GM23338 (cell line): ENCODE data around the gene OR2AP1. TPM values are rescaled to one million over a fixed set of nuclear protein-coding genes. Genes with fewer than 3 reads are reported as not detected.

Experiments used
- ATAC-seq: fragments of 200-7000 bp; cut with Tn5 transposase; 3 replicates; pipeline ENCODE4 v1.9.1; 2020
- DNase-seq: peaks from one replicate; pipeline ENCODE4 v3.0.0-alpha.2; 2015; ENCODE audit warnings: low spot score
- H2AFZ ChIP-seq: fragments of 200-600 bp; sonication (generic); 2 replicates; pipeline ENCODE4 v1.8.0; 2016; ENCODE audit warnings: antibody characterized with exemption, mild to moderate bottlenecking, moderate library complexity
- H3F3A ChIP-seq: fragments of 200-600 bp; sonication (generic); replicated peaks from 2 replicates; pipeline ENCODE4 v1.8.0; 2017; ENCODE audit warnings: antibody characterized with exemption, mixed run types, low read depth
- H3K27ac ChIP-seq: fragments of 200-600 bp; sonication (generic); 2 replicates; pipeline ENCODE4 v1.6.1; 2016; ENCODE audit warnings: low read depth
- H3K27me3 ChIP-seq: fragments of 200-600 bp; sonication (generic); 2 replicates; pipeline ENCODE4 v1.8.0; 2016; ENCODE audit warnings: mild to moderate bottlenecking, mixed run types, moderate library complexity; ENCODE audit not compliant: insufficient read depth
- H3K36me3 ChIP-seq: fragments of 200-600 bp; sonication (generic); 2 replicates; pipeline ENCODE4 v1.8.0; 2016; ENCODE audit warnings: mild to moderate bottlenecking; ENCODE audit not compliant: insufficient read depth
- H3K4me1 ChIP-seq: fragments of 200-600 bp; sonication (generic); 2 replicates; pipeline ENCODE4 v1.8.0; 2016; ENCODE audit warnings: mild to moderate bottlenecking, moderate library complexity; ENCODE audit not compliant: insufficient read depth
- H3K4me2 ChIP-seq: fragments of 200-600 bp; sonication (generic); 2 replicates; pipeline ENCODE4 v1.7.1; 2017; ENCODE audit warnings: mixed run types
- H3K4me3 ChIP-seq: fragments of 200-600 bp; sonication (generic); 2 replicates; pipeline ENCODE4 v1.6.1; 2016; ENCODE audit warnings: mixed run types
- H3K79me2 ChIP-seq: fragments of 200-600 bp; sonication (generic); replicated peaks from 2 replicates; pipeline ENCODE4 v1.8.0; 2017; ENCODE audit warnings: mild to moderate bottlenecking; ENCODE audit not compliant: insufficient read depth
- H3K9me2 ChIP-seq: fragments of 200-600 bp; sonication (generic); 2 replicates; pipeline ENCODE4 v1.8.0; 2017; ENCODE audit not compliant: insufficient read depth
- H4K20me1 ChIP-seq: fragments of 200-600 bp; sonication (generic); replicated peaks from 2 replicates; pipeline ENCODE4 v1.8.0; 2017; ENCODE audit warnings: mild to moderate bottlenecking; ENCODE audit not compliant: insufficient read depth
- H3K27ac Mint-ChIP-seq: 2 replicates; pipeline ENCODE4 v1.8.0; 2020; ENCODE audit warnings: inconsistent platforms, mild to moderate bottlenecking, moderate library complexity, mixed read lengths
- H3K27me3 Mint-ChIP-seq: 3 replicates; pipeline ENCODE4 v1.8.0; 2022; ENCODE audit warnings: low read depth, mild to moderate bottlenecking, moderate library complexity, mixed read lengths, inconsistent platforms; ENCODE audit not compliant: insufficient read depth, poor library complexity
- H3K36me3 Mint-ChIP-seq: 3 replicates; pipeline ENCODE4 v1.8.0; 2021; ENCODE audit warnings: low read depth, mild to moderate bottlenecking, inconsistent platforms, moderate library complexity, mixed read lengths
- H3K4me1 Mint-ChIP-seq: 3 replicates; pipeline ENCODE4 v1.8.0; 2020; ENCODE audit warnings: mild to moderate bottlenecking, inconsistent platforms, mixed read lengths
- H3K4me3 Mint-ChIP-seq: 3 replicates; pipeline ENCODE4 v1.8.0; 2021; ENCODE audit warnings: moderate library complexity, mild to moderate bottlenecking, inconsistent platforms, mixed read lengths
- H3K9me3 Mint-ChIP-seq: 3 replicates; pipeline ENCODE4 v1.8.0; 2020; ENCODE audit warnings: moderate library complexity, mild to moderate bottlenecking, inconsistent platforms, mixed read lengths
- CREB1 ChIP-seq: fragments of 250-450 bp; sonication (Bioruptor Pico); IDR thresholded peaks from 2 replicates; pipeline ENCODE4 v1.5.0; 2020; ENCODE audit warnings: low read depth, mild to moderate bottlenecking, moderate library complexity
- ETS1 ChIP-seq: IDR thresholded peaks from 2 replicates; pipeline ENCODE4 v1.6.1; 2016; ENCODE audit warnings: antibody characterized with exemption
- EZH2 ChIP-seq: fragments of 200-600 bp; sonication (generic); IDR thresholded peaks from one replicate; pipeline ENCODE4 v1.8.0; 2017; ENCODE audit warnings: antibody characterized with exemption, mild to moderate bottlenecking, low read depth; ENCODE audit not compliant: unreplicated experiment
- EZH2phosphoT487 ChIP-seq: fragments of 200-600 bp; sonication (generic); IDR thresholded peaks from one replicate; pipeline ENCODE4 v1.8.1; 2018; ENCODE audit warnings: antibody characterized with exemption; ENCODE audit not compliant: unreplicated experiment
- JUNB ChIP-seq: IDR thresholded peaks from one replicate; pipeline ENCODE4 v1.6.1; 2016; ENCODE audit warnings: antibody characterized with exemption; ENCODE audit not compliant: unreplicated experiment
- NANOG ChIP-seq: IDR thresholded peaks from 2 replicates; pipeline ENCODE4 v1.6.1; 2016; ENCODE audit warnings: antibody characterized with exemption, borderline replicate concordance
- POLR2AphosphoS5 ChIP-seq: IDR thresholded peaks from 2 replicates; pipeline ENCODE4 v1.6.1; 2016; ENCODE audit warnings: antibody characterized with exemption, low read depth
- REST ChIP-seq: IDR thresholded peaks from one replicate; pipeline ENCODE4 v1.6.1; 2018; ENCODE audit warnings: antibody characterized with exemption; ENCODE audit not compliant: unreplicated experiment
- STAT1 ChIP-seq: IDR thresholded peaks from one replicate; pipeline ENCODE4 v1.6.1; 2016; ENCODE audit warnings: antibody characterized with exemption; ENCODE audit not compliant: unreplicated experiment
- ZNF114 ChIP-seq: fragments of 250-450 bp; sonication (Bioruptor Pico); IDR thresholded peaks from 2 replicates; pipeline ENCODE4 v1.5.0; 2020; ENCODE audit warnings: mild to moderate bottlenecking, moderate library complexity
- ZNF331 ChIP-seq: fragments of 250-450 bp; sonication (Bioruptor Pico); IDR thresholded peaks from 2 replicates; pipeline ENCODE4 v1.5.0; 2020; ENCODE audit warnings: low read depth, mild to moderate bottlenecking, moderate library complexity
- ZNF462 ChIP-seq: fragments of 250-450 bp; sonication (Bioruptor Pico); IDR thresholded peaks from 2 replicates; pipeline ENCODE4 v1.5.0; 2020; ENCODE audit warnings: mild to moderate bottlenecking, moderate library complexity
- polyA plus RNA-seq: library from polyadenylated mRNA; unstranded; fragments of >200 nt; fragmentation: Nextera tagmentation; extraction: Ambion mirVana; gene quantifications from 2 replicates; pipeline ENCODE4 v1.2.1, GENCODE V29; 2016
- total RNA-seq: library from RNA; depleted of rRNA; stranded (reverse); fragments of >200 nt; shearing (Covaris generic); gene quantifications from 2 replicates; pipeline ENCODE4 v1.2.3, GENCODE V29; 2014
- TF ChIP-seq, protein P1 (sequence below), 2 experiments: fragments of 200-600 bp in 1 of 2; sonication (generic) in 1 of 2; conservative IDR thresholded peaks; 2 replicates each; pipeline versions ENCODE4 v1.5.1 to v1.6.1; 2016 to 2017; ENCODE audit warnings: antibody characterized with exemption in 2 of 2, low read depth in 2 of 2, mild to moderate bottlenecking in 2 of 2, moderate library complexity in 1 of 2

Gene OR2AP1
- total and polyA plus RNA-seq, 2 experiments from 2014 or later: not detected

DNA sequence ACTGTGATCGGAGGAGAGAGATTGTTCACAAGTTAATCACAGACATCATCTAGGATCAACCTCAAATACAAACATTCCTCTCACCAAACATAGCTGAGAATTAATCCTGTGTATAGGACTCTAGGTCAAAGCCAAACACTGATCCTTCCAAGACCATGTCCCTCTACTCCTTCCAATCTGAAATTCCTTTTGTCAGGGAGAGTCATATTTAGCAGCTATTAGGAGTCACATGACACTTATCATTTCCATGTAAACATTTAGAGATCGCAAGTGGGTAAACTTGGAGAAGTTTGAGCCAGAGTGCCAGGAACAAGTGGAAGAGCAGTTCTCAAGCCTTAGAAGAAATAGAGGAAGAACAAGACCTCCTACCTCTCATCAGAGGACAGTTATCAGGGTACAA lies 13.5 kb downstream of the OR2AP1 start:
- Histone ChIP-seq H2AFZ (no peak overlapping the region), H3K9me2 (peaks cover 6% of the 10 kb centered on the region; the same call in 1 of the 2 replicates), H3K4me3 (no peak overlapping the region), H3K36me3 (no peaks in the 10 kb centered on the region), H3K27me3 (no peaks in the 10 kb centered on the region), H3K27ac (no peak overlapping the region), H3K4me2 (no peak overlapping the region), H4K20me1 (no peaks in the 10 kb centered on the region), H3F3A (no peaks in the 10 kb centered on the region), H3K4me1 (peaks cover 5% of the 10 kb centered on the region; the same call in 1 of the 2 replicates), H3K79me2 (no peaks in the 10 kb centered on the region)
- no peak for DNase-seq
- H3K4me1 Mint-ChIP-seq: peaks cover 9% of the 10 kb centered on the region; the same call in 1 of the 3 replicates
- H3K4me3 Mint-ChIP-seq: no peak overlapping the region
- no peak for ATAC-seq
- H3K36me3 Mint-ChIP-seq: peaks cover 9% of the 10 kb centered on the region; the same call in 2 of the 3 replicates
- H3K9me3 Mint-ChIP-seq: peaks cover 7% of the 10 kb centered on the region
- no peak overlapping the region for H3K27ac Mint-ChIP-seq
- H3K27me3 Mint-ChIP-seq: peaks cover 2% of the 10 kb centered on the region
- no peak for TF ChIP-seq NANOG
- no peak for TF ChIP-seq ZNF462 (CRISPR knock-in tag)
- no peak for TF ChIP-seq REST
- no peak for TF ChIP-seq EZH2
- no peak for TF ChIP-seq ETS1
- TF ChIP-seq POLR2AphosphoS5: no peak
- no peak for TF ChIP-seq ZNF331 (CRISPR knock-in tag)
- TF ChIP-seq STAT1: no peak
- no peak for TF ChIP-seq ZNF114 (CRISPR knock-in tag)
- no peak for TF ChIP-seq EZH2phosphoT487
- TF ChIP-seq, protein P1, sequence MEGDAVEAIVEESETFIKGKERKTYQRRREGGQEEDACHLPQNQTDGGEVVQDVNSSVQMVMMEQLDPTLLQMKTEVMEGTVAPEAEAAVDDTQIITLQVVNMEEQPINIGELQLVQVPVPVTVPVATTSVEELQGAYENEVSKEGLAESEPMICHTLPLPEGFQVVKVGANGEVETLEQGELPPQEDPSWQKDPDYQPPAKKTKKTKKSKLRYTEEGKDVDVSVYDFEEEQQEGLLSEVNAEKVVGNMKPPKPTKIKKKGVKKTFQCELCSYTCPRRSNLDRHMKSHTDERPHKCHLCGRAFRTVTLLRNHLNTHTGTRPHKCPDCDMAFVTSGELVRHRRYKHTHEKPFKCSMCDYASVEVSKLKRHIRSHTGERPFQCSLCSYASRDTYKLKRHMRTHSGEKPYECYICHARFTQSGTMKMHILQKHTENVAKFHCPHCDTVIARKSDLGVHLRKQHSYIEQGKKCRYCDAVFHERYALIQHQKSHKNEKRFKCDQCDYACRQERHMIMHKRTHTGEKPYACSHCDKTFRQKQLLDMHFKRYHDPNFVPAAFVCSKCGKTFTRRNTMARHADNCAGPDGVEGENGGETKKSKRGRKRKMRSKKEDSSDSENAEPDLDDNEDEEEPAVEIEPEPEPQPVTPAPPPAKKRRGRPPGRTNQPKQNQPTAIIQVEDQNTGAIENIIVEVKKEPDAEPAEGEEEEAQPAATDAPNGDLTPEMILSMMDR (conservative IDR thresholded peaks at IDR 0.05; ENCODE audit: low read depth in 2 of 2): no peak
- no peak for TF ChIP-seq CREB1 (CRISPR knock-in tag)
- TF ChIP-seq JUNB: no peak
